Measurements from ENCODE around the gene PLEKHG4.

- TF ChIP-seq POLR2A (IDR thresholded peaks at IDR 0.05) = no peak
- TF ChIP-seq, protein P1, sequence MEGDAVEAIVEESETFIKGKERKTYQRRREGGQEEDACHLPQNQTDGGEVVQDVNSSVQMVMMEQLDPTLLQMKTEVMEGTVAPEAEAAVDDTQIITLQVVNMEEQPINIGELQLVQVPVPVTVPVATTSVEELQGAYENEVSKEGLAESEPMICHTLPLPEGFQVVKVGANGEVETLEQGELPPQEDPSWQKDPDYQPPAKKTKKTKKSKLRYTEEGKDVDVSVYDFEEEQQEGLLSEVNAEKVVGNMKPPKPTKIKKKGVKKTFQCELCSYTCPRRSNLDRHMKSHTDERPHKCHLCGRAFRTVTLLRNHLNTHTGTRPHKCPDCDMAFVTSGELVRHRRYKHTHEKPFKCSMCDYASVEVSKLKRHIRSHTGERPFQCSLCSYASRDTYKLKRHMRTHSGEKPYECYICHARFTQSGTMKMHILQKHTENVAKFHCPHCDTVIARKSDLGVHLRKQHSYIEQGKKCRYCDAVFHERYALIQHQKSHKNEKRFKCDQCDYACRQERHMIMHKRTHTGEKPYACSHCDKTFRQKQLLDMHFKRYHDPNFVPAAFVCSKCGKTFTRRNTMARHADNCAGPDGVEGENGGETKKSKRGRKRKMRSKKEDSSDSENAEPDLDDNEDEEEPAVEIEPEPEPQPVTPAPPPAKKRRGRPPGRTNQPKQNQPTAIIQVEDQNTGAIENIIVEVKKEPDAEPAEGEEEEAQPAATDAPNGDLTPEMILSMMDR (IDR thresholded peaks at IDR 0.05) = no peak
These were observed 37.1 kb upstream of the PLEKHG4 start for GRCh38 chr16:67242138-67242730.

Measured in uterus (tissue), 2 donors.